ENCODE measurements around the gene ASZ1. TPM values are rescaled to one million over a fixed set of nuclear protein-coding genes. Genes with fewer than 3 reads are reported as not detected.

The ASZ1 gene
- total RNA-seq, 1 experiment from 2014 or later, result not detected

DNA sequence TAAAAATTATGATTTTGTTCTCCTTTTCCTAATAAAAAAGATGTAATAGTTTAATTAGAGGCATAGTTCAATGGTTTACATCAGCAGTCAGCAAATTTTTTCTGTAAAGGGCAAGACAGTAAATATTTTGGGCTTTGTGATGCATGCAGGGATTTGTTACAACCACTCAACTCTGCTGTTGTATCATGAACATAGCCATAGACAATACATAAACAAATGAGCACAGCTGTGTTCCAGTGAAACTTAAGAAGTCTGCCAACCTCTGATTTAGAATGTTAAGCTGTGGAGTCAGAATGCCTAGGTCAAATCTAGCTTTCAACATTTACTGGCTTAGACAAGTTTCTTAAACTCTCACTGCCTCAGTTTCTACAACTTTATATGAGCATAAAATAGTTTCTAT is 31.6 kb downstream of the ASZ1 start:
- Histone ChIP-seq H3K9ac (ENCODE audit: low read length) (no peak overlapping the region), H3K9me2 (replicated peaks; ENCODE audit: low read length) (no peaks in the 10 kb centered on the region), H3K4me3 (ENCODE audit: low read length) (no peak overlapping the region), H3K4me1 (ENCODE audit: insufficient read depth, low read length) (no peaks in the 10 kb centered on the region), H3F3A (ENCODE audit: low read length, unreplicated experiment) (no peaks in the 10 kb centered on the region), H4K20me1 (ENCODE audit: low read length) (no peaks in the 10 kb centered on the region), H3K4me2 (ENCODE audit: low read length) (no peak overlapping the region), H3K79me2 (ENCODE audit: low read length) (no peaks in the 10 kb centered on the region), H2AFZ (ENCODE audit: low read length) (no peak overlapping the region), H3K36me3 (ENCODE audit: low read depth, low read length) (no peaks in the 10 kb centered on the region), H3K27ac (ENCODE audit: low read length) (no peak overlapping the region), H3K9me3 (ENCODE audit: low read length) (no peaks in the 10 kb centered on the region), H3K27me3 (ENCODE audit: low read length) (peaks cover 27% of the 10 kb centered on the region)
- intact Hi-C loops (cut with micrococcal nuclease), result no loop called here
- BruUV-seq (replicated peaks), result no TSS peak
- TF ChIP-seq EZH2phosphoT487 (IDR thresholded peaks at IDR 0.05; ENCODE audit: borderline replicate concordance, low read length), result no peak
- no peak for TF ChIP-seq EZH2 (IDR thresholded peaks at IDR 0.05; ENCODE audit: low read length, unreplicated experiment)
- TF ChIP-seq, protein P1, sequence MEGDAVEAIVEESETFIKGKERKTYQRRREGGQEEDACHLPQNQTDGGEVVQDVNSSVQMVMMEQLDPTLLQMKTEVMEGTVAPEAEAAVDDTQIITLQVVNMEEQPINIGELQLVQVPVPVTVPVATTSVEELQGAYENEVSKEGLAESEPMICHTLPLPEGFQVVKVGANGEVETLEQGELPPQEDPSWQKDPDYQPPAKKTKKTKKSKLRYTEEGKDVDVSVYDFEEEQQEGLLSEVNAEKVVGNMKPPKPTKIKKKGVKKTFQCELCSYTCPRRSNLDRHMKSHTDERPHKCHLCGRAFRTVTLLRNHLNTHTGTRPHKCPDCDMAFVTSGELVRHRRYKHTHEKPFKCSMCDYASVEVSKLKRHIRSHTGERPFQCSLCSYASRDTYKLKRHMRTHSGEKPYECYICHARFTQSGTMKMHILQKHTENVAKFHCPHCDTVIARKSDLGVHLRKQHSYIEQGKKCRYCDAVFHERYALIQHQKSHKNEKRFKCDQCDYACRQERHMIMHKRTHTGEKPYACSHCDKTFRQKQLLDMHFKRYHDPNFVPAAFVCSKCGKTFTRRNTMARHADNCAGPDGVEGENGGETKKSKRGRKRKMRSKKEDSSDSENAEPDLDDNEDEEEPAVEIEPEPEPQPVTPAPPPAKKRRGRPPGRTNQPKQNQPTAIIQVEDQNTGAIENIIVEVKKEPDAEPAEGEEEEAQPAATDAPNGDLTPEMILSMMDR (conservative IDR thresholded peaks at IDR 0.05; ENCODE audit: low read depth, low read length), result no peak
- POLR2A ChIA-PET (ENCODE audit: unreplicated experiment), result no interaction called here
- no peak for DNase-seq
- CTCF ChIA-PET, result no interaction called here
- ATAC-seq, result no peak

DNA sequence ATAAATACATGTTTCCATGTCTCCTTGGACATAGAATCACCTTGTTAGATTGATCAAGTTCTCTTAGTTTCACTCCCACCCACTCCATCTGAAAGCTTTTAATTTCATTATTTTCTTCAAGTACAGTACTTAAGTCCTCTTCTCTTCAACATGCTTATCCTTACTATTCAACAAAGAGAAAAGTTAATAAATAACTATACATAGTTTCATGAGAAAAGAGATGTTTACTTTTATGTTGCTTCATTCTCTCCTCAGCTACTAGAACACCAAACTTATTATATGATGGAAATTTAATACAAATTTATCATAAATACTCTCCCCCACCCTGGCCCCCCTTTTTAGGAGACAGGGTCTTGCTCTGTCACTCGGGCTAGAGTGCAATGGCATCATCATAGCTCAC is 33.5 kb downstream of the ASZ1 start:
- no peak for TF ChIP-seq EZH2 (IDR thresholded peaks at IDR 0.05; ENCODE audit: low read length, unreplicated experiment)
- no peak for TF ChIP-seq EZH2phosphoT487 (IDR thresholded peaks at IDR 0.05; ENCODE audit: borderline replicate concordance, low read length)
- TF ChIP-seq, protein P1 (conservative IDR thresholded peaks at IDR 0.05; ENCODE audit: low read depth, low read length), result no peak
- no peaks in the 10 kb centered on the region for H3K9me3 ChIP-seq (ENCODE audit: low read length)
- BruUV-seq (replicated peaks), result no TSS peak
- ATAC-seq (no peak), DNase-seq (no peak)
- no peaks in the 10 kb centered on the region for H4K20me1 ChIP-seq (ENCODE audit: low read length)
- no peak overlapping the region for H3K4me2 ChIP-seq (ENCODE audit: low read length)
- no peaks in the 10 kb centered on the region for H3K36me3 ChIP-seq (ENCODE audit: low read depth, low read length)
- H3K4me3 ChIP-seq (ENCODE audit: low read length), result no peak overlapping the region
- H3K27me3 ChIP-seq (ENCODE audit: low read length), result peaks cover 27% of the 10 kb centered on the region
- CTCF ChIA-PET, result no interaction called here
- H3K79me2 ChIP-seq (ENCODE audit: low read length), result no peaks in the 10 kb centered on the region
- H3K9ac ChIP-seq (ENCODE audit: low read length), result no peak overlapping the region
- POLR2A ChIA-PET (ENCODE audit: unreplicated experiment), result no interaction called here
- no peak overlapping the region for H3K27ac ChIP-seq (ENCODE audit: low read length)
- H3K9me2 ChIP-seq (replicated peaks; ENCODE audit: low read length), result no peaks in the 10 kb centered on the region
- H3K4me1 ChIP-seq (ENCODE audit: insufficient read depth, low read length), result no peaks in the 10 kb centered on the region
- intact Hi-C loops (cut with micrococcal nuclease), result no loop called here
- H3F3A ChIP-seq (ENCODE audit: low read length, unreplicated experiment), result no peaks in the 10 kb centered on the region
- H2AFZ ChIP-seq (ENCODE audit: low read length), result no peak overlapping the region

DNA sequence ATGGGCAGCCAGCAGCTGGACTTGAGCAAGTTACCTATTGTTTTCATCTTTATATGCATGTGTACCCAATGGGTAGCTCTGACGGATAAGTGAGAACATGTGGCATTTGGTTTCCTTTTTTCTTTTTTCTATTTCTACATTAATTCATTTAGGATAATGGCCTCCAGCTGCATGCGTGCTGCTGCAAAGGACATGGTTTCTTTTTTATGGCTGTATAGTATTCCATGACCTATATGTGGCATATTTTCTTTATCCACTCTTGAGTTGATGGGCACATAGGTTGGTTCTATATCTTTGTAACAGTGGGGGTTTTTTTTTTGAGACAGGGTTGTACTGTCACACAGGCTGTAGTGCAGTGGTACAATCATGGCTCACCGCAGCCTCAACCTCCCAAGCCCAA is 37.4 kb downstream of the ASZ1 start:
- no peak for DNase-seq

More for the DNA sequence above, 37.4 kb downstream of the ASZ1 start:
- no peaks in the 10 kb centered on the region for H3F3A ChIP-seq (ENCODE audit: low read length, unreplicated experiment)
- H3K4me2 ChIP-seq (ENCODE audit: low read length), result no peak overlapping the region
- H3K27me3 ChIP-seq (ENCODE audit: low read length), result 0 out of 2 replicates have a peak, but pooled peaks cover 8% of the 10 kb centered on the region
- TF ChIP-seq, protein P1 (conservative IDR thresholded peaks at IDR 0.05; ENCODE audit: low read depth, low read length), result no peak
- TF ChIP-seq EZH2 (IDR thresholded peaks at IDR 0.05; ENCODE audit: low read length, unreplicated experiment) (no peak), EZH2phosphoT487 (IDR thresholded peaks at IDR 0.05; ENCODE audit: borderline replicate concordance, low read length) (no peak)
- H3K36me3 ChIP-seq (ENCODE audit: low read depth, low read length), result no peaks in the 10 kb centered on the region
- no peaks in the 10 kb centered on the region for H3K79me2 ChIP-seq (ENCODE audit: low read length)
- ATAC-seq, result no peak
- H4K20me1 ChIP-seq (ENCODE audit: low read length), result no peaks in the 10 kb centered on the region
- POLR2A ChIA-PET (ENCODE audit: unreplicated experiment), result no interaction called here
- no peak overlapping the region for H3K4me3 ChIP-seq (ENCODE audit: low read length)
- H3K4me1 ChIP-seq (ENCODE audit: insufficient read depth, low read length), result no peaks in the 10 kb centered on the region
- no peak overlapping the region for H2AFZ ChIP-seq (ENCODE audit: low read length)
- no peaks in the 10 kb centered on the region for H3K9me2 ChIP-seq (replicated peaks; ENCODE audit: low read length)
- CTCF ChIA-PET, result no interaction called here
- no peak overlapping the region for H3K9ac ChIP-seq (ENCODE audit: low read length)
- intact Hi-C loops (cut with micrococcal nuclease), result loop anchor here (5.0 kb wide), 1 partner anchor 403 kb away; no protein-coding TSS in a partner anchor
- no peak overlapping the region for H3K27ac ChIP-seq (ENCODE audit: low read length)
- H3K9me3 ChIP-seq (ENCODE audit: low read length), result no peaks in the 10 kb centered on the region
- no TSS peak for BruUV-seq (replicated peaks)
